A549 (cell line): ENCODE data around the gene TBC1D25.

Experiments
- TF ChIP-seq, protein P1 (sequence below): IDR thresholded peaks from 2 replicates; pipeline ENCODE4 v1.6.1; 2012
- TF ChIP-seq, protein P2 (sequence below): fragments of 200-600 bp; sonication (generic); IDR thresholded peaks from 2 replicates; pipeline ENCODE4 v1.6.1; 2016; ENCODE audit warnings: antibody characterized with exemption, mild to moderate bottlenecking, moderate library complexity

DNA sequence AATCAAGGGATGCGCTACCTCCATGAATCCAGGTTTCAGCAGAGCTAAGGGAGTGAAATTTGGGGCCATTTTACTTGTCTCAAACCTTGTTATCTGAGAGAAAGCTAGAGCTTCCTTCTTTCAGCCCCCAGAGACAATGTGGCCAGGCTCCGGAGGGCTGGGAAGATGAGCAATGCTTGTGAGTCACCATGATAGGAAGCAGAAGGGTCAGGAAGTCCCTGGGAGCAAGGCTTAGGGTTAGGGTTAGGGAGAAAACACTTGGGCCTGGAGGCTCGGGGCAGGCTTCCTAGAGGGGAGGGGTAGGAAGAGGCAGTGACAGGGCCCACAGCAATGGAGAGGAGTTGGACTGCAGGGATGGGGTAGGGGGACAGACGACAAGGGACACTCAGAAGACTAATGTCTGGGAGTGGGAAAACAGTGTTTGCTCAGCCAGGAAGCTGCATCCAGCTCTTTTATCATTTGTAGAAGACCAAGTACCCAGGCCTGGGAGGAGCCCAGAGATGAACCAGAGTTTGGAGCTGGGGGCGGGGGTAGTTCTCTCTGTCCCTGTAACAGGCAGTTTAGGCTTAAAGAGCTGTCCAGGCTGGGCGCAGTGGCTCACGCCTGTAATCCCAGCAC lies 47.1 kb upstream of the TBC1D25 start:
- TF ChIP-seq, protein P1, sequence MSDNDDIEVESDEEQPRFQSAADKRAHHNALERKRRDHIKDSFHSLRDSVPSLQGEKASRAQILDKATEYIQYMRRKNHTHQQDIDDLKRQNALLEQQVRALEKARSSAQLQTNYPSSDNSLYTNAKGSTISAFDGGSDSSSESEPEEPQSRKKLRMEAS, result no peak
- TF ChIP-seq, protein P2, sequence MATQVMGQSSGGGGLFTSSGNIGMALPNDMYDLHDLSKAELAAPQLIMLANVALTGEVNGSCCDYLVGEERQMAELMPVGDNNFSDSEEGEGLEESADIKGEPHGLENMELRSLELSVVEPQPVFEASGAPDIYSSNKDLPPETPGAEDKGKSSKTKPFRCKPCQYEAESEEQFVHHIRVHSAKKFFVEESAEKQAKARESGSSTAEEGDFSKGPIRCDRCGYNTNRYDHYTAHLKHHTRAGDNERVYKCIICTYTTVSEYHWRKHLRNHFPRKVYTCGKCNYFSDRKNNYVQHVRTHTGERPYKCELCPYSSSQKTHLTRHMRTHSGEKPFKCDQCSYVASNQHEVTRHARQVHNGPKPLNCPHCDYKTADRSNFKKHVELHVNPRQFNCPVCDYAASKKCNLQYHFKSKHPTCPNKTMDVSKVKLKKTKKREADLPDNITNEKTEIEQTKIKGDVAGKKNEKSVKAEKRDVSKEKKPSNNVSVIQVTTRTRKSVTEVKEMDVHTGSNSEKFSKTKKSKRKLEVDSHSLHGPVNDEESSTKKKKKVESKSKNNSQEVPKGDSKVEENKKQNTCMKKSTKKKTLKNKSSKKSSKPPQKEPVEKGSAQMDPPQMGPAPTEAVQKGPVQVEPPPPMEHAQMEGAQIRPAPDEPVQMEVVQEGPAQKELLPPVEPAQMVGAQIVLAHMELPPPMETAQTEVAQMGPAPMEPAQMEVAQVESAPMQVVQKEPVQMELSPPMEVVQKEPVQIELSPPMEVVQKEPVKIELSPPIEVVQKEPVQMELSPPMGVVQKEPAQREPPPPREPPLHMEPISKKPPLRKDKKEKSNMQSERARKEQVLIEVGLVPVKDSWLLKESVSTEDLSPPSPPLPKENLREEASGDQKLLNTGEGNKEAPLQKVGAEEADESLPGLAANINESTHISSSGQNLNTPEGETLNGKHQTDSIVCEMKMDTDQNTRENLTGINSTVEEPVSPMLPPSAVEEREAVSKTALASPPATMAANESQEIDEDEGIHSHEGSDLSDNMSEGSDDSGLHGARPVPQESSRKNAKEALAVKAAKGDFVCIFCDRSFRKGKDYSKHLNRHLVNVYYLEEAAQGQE, result no peak
